Stimulated activated CD4-positive, alpha-beta T cell treated with anti-CD3 and anti-CD28 coated beads, Interleukin-1b, Interleukin-23, amount 100 ng/mL, for 1 hour (primary cell): ENCODE results near the gene TCEANC.
A peak's percentile ranks its signal among the peaks of the same experiment; 100 is the strongest.
"Not testable (repeated sequence)": the region's sequence is repeated elsewhere in the genome, so short reads cannot be mapped to it uniquely, and the experiment has no call there.

ENCODE experiments used
- DNase-seq, 2 donors: peaks; one replicate each; pipeline ENCODE4 v3.0.0-alpha.2; 2020; ENCODE audit warnings: low read depth in 2 of 2

The TCEANC gene, protein sequence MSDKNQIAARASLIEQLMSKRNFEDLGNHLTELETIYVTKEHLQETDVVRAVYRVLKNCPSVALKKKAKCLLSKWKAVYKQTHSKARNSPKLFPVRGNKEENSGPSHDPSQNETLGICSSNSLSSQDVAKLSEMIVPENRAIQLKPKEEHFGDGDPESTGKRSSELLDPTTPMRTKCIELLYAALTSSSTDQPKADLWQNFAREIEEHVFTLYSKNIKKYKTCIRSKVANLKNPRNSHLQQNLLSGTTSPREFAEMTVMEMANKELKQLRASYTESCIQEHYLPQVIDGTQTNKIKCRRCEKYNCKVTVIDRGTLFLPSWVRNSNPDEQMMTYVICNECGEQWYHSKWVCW

GRCh38 chrX:13652850-13653693 lies at the start of gene TCEANC:
TSS of gene TCEANC (plus strand) at chrX:13653141. CDS start at chrX:13662509, 9,368 bp downstream.
- DNase-seq: peak; percentile 68 to 72

DNA sequence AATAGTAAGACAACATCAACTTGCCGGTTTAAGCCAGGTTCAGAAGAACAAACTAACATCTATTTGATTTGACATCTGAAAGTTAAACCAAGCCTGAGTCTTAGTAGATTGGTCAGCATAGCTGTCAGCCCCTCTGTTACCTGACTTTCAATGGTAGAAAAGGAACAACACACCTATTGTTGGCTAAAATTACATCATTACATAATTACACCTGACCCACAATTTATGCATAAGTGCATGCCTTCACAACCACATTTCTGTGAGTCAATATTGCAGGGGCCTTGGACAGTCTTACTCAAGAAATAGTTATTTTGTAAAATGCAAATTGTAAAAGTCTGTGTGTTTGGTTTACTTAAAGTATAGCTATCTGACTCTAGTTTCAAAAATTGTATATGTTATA lies 47.3 kb upstream of the TCEANC start:
- DNase-seq: no peak

DNA sequence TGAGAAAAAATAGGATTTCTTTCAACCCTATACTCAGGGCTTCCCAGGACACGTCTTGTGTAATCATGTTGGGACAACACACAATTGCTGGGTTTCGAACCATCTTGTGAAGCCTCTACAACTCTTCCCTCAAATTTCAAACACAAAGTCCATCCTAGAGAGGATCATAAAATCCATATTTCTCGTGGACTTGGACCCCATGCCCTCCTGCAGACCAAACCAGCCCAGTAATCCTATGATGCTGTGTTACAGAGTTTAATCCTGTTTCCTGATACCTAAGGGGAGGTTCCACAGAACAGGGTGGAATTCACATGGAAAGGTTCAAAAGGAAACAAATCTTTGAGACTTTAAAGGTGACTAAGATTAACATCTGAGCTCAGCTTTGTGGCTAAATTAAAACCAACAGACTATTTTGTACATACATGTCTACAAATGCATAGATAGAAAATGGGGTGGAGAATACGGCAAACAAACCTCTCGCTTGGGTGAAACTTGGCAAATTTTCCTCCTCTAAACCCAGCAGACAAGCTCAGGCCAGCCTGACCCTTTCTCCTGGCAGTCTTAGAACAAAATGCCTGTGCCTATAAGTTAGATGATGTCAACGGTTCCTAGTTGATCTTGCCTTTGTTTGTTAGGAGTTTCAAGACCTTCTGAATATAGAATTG lies 45.5 kb upstream of the TCEANC start:
- DNase-seq: no peak

DNA sequence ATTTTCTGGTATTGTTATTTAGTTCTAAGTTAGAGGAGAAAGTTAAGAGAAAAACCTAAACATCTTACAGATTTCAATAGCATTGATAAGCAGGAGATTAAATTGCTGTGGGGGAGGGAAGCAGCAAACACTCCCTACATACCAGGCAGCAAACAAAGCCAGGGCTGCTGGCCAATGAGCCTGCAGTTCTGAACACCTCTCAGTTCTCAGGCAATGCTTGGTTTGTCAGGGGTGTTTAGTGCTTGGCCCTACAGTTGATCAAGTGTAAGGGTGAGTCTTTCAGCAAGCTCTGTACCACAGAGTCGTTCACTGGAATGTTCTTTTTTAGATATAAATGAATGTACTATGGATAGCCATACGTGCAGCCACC lies 45.0 kb upstream of the TCEANC start:
- DNase-seq: no peak

DNA sequence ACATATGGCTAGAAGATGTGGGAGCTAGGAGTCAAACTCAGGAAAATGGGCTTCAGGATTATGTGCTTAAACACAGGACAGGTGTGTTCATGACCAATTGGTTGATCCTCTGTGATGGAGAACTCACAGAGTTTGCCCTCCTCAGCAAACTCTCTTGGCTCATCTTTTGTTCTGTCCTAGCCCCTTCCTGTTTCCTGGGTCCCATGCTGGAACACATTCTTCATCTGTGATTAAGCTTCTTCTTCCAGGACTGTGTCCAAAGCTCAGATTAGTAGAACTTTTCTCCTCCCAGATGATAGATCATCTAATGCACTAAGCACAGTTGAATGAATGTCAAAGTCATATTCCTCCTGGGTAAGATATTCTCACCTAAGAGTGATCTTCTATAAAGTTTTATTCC lies 38.8 kb upstream of the TCEANC start:
- DNase-seq: no peak

DNA sequence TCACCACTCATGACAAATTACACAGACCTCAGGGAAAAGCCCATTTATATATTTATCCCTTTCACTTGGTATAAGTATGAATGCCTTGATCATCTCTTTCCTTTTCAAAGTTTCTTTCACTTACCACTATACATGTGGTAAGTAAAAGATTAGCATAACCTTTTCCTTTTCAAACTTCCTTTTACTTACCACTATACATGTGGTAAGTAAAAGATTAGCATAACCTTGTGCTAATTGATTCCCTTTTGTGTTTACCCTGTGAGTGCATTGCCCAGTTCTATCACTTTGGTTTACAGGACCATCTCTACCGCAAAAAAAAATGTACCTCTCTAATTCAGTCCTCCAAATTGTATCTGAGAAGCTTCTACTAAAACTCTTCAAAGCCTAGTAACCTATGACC lies 32.7 kb upstream of the TCEANC start:
- no peak for DNase-seq

DNA sequence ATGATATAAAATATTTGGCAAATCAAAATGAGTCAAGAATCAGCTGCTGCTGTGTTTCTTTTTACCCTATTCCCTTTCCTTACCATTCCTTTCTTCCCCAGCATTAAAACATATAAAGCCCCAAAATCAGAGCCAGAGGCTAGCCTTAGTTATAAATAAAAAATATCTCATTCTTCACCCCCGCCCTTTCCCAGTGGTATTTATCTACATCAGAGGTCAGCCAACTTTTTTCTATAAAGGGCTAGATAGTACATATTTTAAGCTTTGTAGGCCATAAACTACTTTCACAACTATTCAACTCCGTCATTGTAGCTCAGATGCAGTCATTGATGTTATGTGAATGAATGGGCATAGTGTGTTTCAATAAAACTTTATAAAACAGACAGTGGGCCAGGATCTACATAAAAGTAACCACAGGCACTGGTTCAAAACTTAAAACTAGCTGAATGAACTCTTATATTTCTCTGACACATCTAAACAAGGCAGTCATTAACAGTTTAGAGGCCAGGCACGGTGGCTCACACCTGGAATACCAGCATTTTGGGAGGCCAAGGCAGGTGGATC lies 30.5 kb upstream of the TCEANC start:
- no peak for DNase-seq

- DNase-seq: no peak
These were observed 25.6 kb upstream of the TCEANC start for GRCh38 chrX:13627306-13627705.

- not testable (repeated sequence) for DNase-seq
These were observed 15.7 kb upstream of the TCEANC start for GRCh38 chrX:13637224-13637623.

DNA sequence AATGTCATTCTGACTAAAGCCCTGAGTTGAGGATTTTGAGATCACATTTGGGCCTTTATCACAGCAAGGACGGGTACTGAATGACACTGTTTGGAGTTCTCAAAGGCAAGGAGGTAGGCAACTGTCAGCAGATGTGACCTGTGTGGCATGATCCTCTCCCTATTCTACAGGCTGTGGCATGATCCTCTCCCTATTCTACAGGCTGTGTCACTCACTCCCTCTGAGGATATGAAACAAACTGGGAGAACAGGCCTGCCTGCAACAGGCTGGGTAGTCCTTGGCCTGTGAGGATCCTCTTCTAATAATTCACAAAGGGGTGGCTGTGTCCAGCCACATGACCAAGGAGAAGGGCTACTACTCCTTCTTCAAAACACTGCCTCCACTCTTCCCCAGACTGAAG lies 14.9 kb upstream of the TCEANC start:
- no peak for DNase-seq

- DNase-seq: no peak
These were observed 14.1 kb upstream of the TCEANC start for GRCh38 chrX:13638826-13639225.

- not testable (repeated sequence) for DNase-seq
These were observed 11.3 kb upstream of the TCEANC start for GRCh38 chrX:13641684-13642083.

DNA sequence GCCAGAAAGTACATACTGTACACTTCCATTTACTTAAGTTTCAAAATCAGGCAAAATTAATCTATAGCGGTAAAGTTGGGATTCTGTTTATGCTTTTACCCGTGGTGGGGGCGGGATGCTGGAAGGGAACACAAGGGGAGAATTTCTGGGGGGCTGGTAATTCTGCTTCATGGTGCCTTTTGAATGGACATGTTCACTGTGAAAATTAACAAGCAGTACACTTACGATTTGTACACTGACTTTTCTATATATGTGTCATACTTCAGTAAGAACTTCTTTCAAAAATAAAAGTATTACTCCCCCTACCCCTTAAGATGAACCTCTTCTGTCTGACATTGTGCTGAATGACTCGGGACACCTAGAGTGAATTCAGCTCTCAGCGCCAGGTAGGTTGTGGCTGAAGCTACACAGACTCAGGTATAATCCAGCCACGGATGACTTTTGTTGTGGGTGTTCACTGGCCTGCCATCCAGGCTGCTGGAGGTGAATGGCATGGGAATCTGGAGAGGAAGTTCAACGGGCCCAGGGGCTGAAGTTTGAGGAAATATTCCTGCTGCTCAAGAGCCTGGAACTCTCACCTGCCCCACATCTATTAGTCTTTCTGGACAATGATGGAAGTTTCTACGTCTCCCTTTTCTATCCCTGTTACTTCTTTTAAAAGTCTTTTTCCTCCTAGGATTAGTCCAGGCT lies 7.3 kb upstream of the TCEANC start:
- no peak for DNase-seq

- no peak for DNase-seq
These were observed 6.8 kb upstream of the TCEANC start for GRCh38 chrX:13646154-13646549.

DNA sequence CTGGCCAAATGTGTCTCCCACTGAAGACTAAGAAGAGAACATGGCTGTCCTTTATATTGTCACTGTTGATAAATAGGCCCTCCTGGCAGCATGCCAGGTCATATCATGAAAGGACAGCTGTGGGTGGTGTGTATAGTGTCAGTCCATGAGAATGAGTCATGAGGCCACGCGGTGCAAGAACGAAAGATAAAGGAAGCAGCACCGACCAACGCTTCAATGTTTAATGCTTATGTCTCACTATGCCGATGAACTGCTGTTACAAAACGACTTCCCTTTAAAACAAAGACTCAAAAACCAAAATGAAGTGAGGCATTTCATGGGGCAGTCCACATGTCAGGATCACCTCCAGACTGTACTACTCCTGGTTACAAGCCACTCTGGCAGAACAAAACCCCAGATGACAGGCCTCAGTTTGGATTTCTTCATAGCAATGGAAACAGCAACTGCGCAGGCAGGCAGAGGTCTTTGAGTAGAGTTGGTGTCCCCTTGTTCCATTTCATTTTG lies 5.2 kb upstream of the TCEANC start:
- DNase-seq: peak in 1 of 2 donors; percentile 29

DNA sequence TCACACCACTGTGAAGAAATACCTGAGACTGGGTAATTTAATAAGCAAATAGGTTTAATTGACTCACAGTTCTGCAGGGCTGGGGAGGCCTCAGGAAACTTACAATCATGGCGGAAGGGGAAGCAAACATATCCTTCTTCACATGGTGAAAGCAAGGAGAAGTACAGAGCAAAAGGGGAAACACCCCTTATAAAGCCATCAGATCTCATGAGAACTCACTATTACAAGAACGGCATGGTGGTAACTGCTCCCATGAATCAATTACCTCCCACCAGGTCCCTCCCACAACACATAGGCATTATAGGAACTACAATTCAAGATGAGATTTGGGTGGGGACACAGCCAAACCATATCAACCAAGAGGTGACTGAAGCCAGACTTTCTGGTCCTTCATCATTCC lies 4.6 kb upstream of the TCEANC start:
- not testable (repeated sequence) for DNase-seq

DNA sequence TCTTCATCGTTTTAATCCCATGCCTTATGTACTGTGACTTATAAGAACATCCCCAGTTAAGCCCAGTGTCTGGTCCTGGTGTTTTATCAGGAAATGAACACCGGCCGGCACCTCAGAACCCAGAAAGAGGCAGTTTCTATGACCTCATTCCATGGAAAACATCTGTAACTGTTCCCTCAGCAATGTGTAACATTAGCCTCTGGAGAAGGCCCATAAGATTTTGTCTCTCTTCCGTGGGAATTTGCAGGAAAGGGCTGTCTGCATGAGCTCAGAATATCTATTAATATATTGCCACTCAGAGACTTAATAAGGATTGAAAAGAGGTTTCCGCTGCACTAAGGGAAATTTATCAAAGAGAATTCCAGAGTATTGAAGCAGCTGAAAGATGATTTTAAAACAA lies 3.1 kb upstream of the TCEANC start:
- no peak for DNase-seq

GRCh38 chrX:13650318-13650717 lies 2.6 kb upstream of the TCEANC start:
- no peak for DNase-seq

DNA sequence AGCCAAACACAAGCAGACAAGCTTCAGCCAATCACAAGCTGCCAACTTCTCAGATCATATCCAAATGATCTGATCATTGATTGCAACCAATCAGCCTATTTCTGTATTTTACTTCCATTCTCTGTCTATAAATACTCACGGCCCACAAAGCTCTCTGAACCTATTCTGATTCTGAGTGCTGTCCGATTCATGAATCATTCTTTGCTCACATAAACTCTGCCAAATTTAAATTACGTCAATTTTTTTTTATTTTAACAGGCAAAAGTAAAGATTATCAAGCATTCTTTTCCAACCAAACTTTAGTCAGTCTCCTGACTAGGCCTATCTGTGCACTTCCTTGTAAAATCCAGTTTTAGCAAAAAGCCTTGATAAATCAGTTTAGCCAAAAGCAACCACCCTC lies 1.8 kb upstream of the TCEANC start:
- no peak for DNase-seq

DNA sequence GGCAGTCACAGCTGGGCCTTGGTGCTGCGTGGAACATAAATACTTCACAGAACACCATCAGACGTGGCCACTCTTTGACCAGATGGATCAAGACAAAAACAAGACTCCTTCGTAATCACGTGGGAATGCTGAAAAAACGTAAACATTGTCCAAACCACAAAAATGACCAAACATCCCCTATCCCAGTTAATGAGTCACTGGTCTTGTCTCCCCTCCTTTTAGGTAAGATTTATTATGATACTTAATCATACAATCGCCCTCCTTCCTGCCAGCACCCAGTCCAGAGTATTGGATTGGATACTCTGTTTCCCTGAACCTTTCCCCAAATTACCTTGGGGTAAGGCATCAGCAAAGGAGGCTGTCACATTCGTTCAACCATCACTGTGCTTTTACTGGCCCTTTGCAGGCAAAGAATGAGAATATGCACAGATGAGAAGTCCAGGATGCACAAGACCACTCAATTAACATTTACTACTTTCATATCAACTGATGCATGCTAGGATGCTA lies 601 bp upstream of the TCEANC start:
- DNase-seq: no peak

DNA sequence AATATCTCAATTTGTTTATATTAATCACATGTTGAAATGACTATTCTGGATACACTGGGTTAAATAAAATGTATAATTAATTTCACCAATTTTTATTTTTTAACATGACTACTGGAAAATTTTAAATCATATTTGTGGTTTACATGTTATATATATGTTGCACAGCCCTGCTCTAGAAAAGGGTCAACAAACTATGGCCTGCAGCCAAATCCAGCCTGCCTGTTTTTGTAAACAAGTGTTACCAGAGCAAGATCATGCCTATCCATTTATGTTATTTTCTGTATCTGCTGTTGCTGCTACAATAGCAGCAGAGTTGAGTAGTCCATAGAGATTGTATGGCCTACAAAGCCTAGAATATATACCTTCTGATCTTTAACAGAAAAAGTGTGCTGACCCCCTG lies 1.2 kb downstream of the TCEANC start:
- no peak for DNase-seq
